GM04504 (cell line): ENCODE data around the gene OR2A2.

Experiments used
- DNase-seq: peaks from one replicate; pipeline ENCODE4 v3.0.0-alpha.2; 2012; ENCODE audit warnings: low read depth

Gene OR2A2

DNA sequence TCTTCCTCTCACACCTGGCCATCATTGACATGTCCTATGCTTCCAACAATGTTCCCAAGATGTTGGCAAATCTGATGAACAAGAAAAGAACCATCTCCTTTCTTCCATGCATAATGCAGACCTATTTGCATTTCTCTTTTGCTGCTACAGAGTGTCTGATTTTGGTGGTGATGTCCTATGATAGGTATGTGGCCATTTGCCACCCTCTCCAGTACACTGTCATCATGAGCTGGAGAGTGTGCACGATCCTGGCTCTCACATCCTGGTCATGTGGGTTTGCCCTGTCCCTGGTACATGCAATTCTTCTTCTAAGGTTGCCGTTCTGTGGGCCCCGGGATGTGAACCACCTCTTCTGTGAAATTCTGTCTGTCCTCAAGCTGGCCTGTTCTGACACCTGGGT lies 32.8 kb downstream of the OR2A2 start:
- no peak for DNase-seq

DNA sequence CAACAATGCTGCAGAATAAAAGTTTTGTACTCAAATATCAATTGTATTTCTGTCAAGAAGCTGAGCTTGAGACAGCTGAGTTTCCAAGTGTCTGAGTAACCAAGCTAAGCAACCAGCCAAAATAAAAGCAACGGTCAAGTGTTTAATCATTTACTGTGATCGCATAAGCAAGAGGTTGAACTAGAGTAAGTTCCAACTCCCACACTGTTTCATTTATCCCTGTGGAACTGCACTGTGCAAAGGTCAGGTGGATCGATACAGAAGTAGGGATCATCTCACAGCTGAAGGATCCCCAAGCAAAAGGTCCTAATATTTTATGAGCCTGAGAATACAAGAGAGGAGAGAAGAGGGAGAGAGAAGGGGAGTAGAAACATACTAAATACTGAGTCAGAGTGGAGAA lies 35.0 kb downstream of the OR2A2 start:
- no peak for DNase-seq

- no peak for DNase-seq
Observed at GRCh38 chr7:144148224-144148827, 38.9 kb downstream of the OR2A2 start.

- no peak for DNase-seq
Observed at GRCh38 chr7:144158861-144159260, 49.5 kb downstream of the OR2A2 start.
